Fibroblast of pulmonary artery (primary cell): ENCODE results near the gene CEP250.

Source experiments
- DNase-seq: peaks from one replicate; pipeline ENCODE4 v3.0.0-alpha.2; 2010; ENCODE audit warnings: low read depth
- H3K4me3 ChIP-seq: replicated peaks from 2 replicates; pipeline ENCODE4 v1.5.1; 2011; ENCODE audit warnings: low read depth, mild to moderate bottlenecking, control low read depth, low read length, moderate library complexity
- CTCF ChIP-seq: IDR thresholded peaks from 2 replicates; pipeline ENCODE4 v1.5.1; 2011; ENCODE audit warnings: mild to moderate bottlenecking, control low read depth, low read length, inconsistent platforms; ENCODE audit errors: missing control alignments

CEP250 gene

GRCh38 chr20:35454881-35455609, at the start of gene CEP250:
Gene CEP250 (plus strand): TSS chr20:35455598. CDS start chr20:35462368, 6,770 bp downstream.
- DNase-seq, result peak; percentile 94
- no peak for TF ChIP-seq CTCF
- H3K4me3 ChIP-seq, result peak within 1 kb of the TSS; percentile 89

- TF ChIP-seq CTCF, result no peak
- no peak overlapping the region for H3K4me3 ChIP-seq
- no peak for DNase-seq
These were observed 49.6 kb upstream of the CEP250 start for GRCh38 chr20:35405775-35406174.

GRCh38 chr20:35408270-35408669, 47.1 kb upstream of the CEP250 start:
- DNase-seq, result no peak
- TF ChIP-seq CTCF, result no peak
- H3K4me3 ChIP-seq, result no peak overlapping the region

GRCh38 chr20:35409542-35409941, 45.9 kb upstream of the CEP250 start:
- H3K4me3 ChIP-seq, result no peak overlapping the region
- no peak for TF ChIP-seq CTCF
- DNase-seq, result no peak

- no peak for TF ChIP-seq CTCF
- H3K4me3 ChIP-seq, result peak overlapping the region; percentile 98
- no peak for DNase-seq
These were observed 44.8 kb upstream of the CEP250 start for GRCh38 chr20:35410613-35411012.

GRCh38 chr20:35421322-35421721, 34.1 kb upstream of the CEP250 start:
- TF ChIP-seq CTCF, result no peak
- no peak for DNase-seq
- no peak overlapping the region for H3K4me3 ChIP-seq
